Fibroblast of lung (primary cell): ENCODE results near the gene NRTN.

Experiments used
- EZH2 ChIP-seq: IDR thresholded peaks from 2 replicates; pipeline ENCODE4 v1.5.1; 2012; ENCODE audit warnings: low read length, control low read depth, mild to moderate bottlenecking; ENCODE audit errors: missing control alignments
- TF ChIP-seq, protein P1 (sequence below), 2 donors: IDR thresholded peaks in 1 of 2; conservative IDR thresholded peaks in 1 of 2; 1 replicate in 1 of 2; 2 replicates in 1 of 2; pipeline ENCODE4 v1.5.1; 2011 to 2012; ENCODE audit warnings: low read length in 2 of 2, control low read depth in 1 of 2, inconsistent platforms in 1 of 2, low read depth in 1 of 2, mild to moderate bottlenecking in 1 of 2

- TF ChIP-seq, protein P1, sequence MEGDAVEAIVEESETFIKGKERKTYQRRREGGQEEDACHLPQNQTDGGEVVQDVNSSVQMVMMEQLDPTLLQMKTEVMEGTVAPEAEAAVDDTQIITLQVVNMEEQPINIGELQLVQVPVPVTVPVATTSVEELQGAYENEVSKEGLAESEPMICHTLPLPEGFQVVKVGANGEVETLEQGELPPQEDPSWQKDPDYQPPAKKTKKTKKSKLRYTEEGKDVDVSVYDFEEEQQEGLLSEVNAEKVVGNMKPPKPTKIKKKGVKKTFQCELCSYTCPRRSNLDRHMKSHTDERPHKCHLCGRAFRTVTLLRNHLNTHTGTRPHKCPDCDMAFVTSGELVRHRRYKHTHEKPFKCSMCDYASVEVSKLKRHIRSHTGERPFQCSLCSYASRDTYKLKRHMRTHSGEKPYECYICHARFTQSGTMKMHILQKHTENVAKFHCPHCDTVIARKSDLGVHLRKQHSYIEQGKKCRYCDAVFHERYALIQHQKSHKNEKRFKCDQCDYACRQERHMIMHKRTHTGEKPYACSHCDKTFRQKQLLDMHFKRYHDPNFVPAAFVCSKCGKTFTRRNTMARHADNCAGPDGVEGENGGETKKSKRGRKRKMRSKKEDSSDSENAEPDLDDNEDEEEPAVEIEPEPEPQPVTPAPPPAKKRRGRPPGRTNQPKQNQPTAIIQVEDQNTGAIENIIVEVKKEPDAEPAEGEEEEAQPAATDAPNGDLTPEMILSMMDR (conservative IDR thresholded peaks at IDR 0.05 in 1 of 2, IDR thresholded peaks at IDR 0.05 in 1 of 2; ENCODE audit: low read depth in 1 of 2, low read length in 2 of 2): no peak
- no peak for TF ChIP-seq EZH2
Observed at GRCh38 chr19:5806905-5807304, 2.0 kb downstream of the NRTN start.
